GM18508 (cell line): Measurements from ENCODE around the gene TMF1.

ENCODE experiments used
- ATAC-seq: cut with Tn5 transposase; IDR thresholded peaks from one replicate; pipeline ENCODE4 v1.9.1; 2021; ENCODE audit warnings: moderate number of reproducible peaks; ENCODE audit not compliant: insufficient read depth, unreplicated experiment

The TMF1 gene

DNA sequence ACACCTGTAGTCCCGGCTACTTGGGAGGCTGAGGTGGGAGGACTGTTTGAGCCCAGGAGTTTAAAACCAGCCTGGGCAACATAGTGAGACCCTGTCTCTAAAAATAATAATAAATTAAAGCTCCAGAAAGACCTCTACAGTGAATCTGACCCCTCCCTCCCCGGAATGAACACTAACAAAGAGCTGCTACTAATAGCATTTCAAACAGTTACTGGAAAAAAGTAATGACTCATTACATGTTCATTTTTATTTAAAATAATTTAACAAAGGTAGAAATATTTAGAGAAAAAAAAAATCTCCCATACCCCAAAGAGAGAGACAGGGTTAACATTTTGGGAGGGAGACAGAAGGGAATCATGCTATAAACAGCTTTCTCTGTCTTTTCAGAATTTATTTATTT is 30.2 kb upstream of the TMF1 start:
- ATAC-seq: no peak

DNA sequence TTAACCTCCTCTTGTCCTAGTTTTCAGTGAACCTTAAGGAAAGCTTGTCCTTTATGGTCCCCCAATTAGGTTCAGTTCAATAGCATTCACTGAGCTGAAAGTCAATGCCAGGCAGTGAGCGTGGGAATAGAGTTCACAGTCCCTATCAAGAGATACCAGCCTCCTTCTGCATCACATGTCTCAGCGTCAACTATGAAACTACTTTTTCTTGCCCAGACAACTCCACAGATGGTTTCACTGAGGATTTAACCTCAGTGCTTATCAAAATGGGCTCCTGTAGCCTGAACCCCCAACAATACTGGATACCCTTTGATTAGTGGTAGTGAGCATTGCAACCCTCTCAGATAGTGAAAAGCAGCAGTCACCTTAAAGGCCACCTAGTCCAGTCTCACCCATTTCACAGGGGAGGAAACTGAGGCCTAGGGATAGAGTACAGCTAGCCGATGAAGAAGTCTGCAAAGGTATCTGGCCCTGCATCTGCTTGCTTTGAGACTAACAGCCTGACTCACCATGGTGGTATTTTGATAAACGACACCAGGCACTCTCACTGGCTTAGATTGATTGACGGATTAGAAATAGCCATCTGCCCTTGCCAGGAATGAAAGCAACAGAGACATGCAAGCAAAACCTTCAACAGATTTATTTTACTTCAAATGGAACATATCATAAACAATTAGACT is 29.6 kb upstream of the TMF1 start:
- no peak for ATAC-seq

DNA sequence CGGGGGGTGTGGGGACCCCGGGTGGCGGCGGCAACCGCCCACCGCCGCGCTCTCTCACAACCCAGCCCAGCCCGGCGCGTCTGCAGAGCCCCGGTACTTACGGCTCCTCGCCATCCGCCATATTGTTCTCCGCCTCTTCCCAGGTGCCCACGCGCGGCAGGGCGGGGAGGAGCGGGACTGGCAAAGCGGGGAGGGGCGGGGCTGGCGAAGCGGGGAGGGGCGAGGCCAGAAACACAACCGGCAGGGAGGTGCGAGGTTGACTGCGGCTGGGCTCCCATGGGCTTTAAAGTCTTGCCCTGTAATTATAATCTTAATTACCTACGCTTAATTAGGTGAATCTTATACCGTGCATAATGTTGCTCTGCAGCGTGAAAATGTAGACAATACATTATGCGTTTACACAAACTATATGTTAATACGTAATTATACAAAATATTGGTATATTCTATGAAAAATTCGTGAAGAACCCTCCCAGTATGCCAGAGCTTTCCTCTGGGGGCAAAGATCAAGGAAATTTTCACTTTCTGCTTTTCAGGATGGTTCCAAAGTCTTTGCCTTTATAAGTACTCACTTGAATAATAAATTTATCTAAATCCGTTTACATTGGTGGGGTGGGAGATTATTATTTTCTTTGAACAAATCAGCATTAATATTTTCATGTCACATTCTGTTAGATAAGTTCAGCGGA is 28.2 kb upstream of the TMF1 start, which contains the start of gene UBA3:
Gene UBA3 (minus strand): TSS at position 133 of the 688 bp plus-strand sequence. CDS start 12 bp downstream, at position 121.
- ATAC-seq: peak; percentile 23

DNA sequence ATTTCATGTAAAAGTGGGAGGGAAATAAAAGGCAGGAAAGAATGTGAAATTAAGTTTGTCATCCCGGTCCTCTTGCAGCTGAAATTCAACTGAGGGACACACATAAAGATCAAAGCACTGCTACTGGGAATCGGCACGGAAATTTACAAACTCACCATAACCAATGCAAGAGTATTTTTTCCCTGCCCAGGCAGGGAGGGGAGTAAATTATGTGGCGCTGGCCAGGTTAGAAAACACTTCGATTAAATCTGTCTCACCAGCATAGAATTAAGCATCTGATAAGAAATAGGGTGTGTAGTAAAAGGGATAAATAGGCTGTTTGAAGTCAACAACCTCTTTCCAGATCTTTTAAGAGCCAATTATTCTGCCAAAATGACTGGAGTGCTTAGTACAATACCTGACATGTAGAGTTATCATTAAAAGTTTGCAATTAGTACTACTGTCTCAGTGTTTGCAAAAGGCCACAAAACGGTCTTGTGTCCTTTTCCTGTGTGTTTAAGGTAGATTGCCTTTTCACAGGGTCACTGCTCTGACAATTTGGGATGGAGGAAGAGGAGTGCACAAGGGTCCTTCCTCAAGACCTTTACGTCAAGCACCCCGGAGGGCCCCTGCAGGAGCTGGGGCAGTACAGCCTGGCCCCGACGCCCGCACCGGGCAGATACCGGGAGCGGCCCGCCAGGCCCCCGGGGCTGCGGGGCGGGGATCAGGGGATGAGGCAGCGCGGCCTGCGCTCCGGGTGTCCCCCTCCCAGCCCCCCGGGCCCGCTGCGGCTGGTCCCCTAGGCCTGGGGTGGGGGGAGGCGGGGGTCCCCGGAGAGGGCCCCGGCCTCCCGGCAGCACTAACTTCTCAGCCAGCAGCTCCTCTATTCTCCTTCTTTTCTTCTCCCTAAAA is 27.4 kb upstream of the TMF1 start:
- peak; percentile 0 for ATAC-seq

DNA sequence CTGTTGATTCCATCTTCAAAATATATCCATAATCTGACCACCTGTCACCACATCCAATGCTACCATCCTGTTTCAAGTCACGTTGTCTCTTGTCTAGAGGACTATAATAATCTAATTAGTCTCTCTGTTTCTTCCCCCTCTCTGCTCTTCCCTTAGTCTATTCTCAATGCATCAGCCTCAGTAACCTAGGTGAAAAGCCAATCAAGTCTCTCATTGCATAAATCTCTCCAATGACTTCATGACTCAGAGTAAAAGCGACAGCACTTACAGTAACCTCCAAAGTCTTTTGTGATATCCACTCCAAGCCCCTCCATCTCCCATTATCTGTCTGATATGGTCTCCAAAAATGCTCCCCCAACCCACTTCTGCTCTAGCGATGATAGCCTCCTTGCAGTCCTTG is 20.8 kb upstream of the TMF1 start:
- ATAC-seq: no peak

DNA sequence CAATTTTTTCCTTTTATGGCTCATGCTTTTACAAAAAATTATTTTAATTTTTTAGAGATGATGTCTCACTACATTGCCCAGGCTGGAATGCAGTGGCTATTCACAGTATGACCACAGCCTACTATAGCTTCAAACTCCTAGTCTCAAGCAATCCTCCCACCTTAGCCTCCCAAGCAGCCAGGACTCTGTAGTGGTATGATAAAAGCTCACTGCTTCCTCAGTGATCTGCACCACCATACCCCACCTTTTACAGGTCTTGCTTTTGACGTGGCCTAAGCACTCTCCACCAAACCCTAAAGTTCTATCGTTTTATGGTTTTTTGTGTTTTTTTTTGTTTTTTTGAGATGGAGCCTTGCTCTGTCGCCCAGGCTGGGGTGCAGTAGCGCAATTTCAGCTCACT is 14.0 kb upstream of the TMF1 start:
- no peak for ATAC-seq

DNA sequence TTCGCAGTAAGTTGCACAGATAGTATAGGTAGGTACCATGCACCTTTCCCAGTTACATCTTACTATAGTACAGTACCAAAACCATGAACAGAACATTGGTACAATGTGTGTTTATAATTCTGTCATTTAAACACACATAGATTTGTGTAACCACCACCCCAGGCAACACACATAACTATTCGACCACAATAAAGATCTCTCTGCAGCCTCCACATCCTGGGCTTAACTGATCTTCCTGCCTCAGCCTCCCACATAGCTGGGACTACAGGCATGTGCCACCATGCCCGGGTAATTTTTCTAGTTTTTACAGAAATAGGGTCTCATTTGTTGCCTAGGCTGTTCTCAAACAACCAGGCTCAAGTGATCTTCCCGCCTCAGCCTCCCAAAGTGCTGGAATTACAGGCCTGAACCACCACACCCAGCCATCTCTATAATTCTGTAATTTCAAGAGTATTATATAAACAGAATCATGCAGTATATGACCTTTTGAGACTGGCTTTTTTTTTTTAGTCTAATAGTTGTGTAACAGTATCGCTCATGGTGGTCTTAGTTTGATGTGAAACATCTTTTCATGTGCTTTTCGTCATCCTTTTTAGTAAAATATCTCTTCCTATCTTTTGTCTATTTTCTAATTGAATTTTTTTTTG is 13.3 kb upstream of the TMF1 start:
- no peak for ATAC-seq

DNA sequence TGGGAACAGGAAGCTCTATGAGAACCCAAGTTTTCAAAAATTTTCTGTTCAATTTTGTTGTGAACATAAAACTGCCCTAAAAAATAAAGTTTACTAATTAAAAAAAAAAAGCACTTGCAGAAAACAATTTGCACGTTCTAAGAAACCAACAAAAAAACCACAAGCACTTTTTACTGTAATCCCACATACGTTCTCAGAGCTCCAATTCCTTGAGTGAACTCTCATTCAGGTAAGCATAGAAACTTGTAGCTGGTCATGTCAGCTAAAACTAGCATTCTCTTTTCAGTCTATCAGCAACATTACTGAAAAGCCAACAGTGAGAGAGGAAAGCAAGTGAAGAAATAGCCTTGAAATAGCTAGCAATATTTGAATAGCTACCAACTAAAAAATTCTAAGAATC is 11.5 kb upstream of the TMF1 start:
- ATAC-seq: no peak

DNA sequence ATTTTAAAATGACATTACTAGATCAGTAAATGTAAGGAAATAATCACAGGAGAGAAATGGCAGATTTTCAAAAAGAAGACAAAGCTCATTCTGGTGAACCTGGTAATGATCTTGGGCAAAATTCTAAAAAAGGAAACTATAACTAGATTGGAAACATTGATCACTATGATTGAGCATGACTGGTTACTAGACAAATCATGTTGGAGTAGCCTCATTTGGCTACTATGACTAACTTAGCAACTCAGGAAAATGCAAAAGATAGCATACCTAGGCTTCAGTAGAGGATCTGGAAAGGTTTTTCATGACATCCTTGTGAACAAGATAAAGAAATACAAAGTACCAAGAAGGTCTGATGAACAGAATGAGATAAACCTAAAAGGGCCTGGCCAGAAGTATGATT is 7.6 kb upstream of the TMF1 start:
- ATAC-seq: no peak

DNA sequence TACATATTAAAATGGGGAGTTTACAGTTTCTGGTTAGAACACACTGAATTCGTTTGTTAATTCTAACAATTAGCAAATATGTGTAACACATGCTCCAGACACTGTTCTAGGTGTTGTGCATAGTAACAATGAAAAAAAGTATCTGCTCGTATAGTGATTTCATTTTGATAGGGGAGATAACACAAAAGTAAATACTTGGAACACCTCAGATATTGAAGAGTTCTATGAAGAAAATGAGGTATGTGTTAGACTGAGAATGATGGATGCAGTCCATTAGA is 6.8 kb upstream of the TMF1 start:
- ATAC-seq: no peak

DNA sequence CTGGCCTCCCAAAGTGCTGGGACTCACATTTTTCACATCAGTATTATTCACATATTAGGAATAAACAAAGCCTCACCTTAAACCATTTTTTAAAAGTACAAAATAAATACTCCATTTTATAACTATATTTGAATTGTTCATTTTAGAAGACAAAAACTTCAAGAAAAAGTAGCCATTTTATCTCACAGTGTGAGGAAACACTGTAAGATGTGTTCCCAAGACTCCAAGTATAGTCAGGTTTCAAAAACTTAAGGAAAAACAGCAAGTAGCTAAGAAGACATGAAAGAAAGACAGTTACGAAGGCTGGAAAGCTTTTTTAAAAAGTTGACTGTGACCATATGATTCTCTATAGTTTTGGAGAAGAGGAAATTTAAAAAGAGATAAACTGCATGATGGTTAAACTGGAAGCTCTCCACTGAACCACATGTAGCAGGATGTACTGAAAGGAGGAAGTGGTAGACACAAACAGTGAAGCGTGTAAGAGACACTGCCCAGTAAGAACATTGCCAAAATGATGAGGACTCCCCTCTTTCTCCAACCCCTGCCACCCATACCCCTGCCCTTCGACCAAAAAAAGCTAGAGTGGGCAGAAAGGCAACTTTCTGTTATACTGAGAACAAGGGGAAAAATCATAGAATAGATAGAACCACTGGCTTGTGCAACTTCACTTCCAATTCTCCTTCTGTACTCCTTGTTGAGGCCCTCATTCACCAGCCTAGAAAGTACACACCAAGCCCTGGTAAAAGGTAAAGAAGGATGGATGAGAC is 6.2 kb upstream of the TMF1 start:
- ATAC-seq: peak; percentile 87

DNA sequence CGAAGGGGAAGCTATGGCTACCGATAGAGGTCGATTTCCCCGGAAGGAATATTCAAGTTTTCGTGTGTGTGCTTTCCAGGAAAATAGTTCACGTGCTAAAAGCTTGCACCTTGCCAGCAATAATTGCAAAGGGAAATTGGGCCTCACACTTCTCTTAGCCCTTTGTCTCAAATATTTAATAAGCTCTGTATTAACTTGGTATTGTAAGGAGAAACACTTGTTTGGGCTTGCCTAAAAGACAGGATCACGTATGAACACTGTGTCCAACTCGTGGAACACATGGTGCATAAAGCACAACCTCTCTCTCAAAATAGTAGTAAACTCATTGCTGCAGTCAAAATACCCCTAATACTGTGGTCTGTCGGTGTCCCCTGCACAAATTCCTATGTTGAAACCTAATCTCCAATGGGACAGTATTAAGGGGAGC is 352 bp upstream of the TMF1 start:
- no peak for ATAC-seq

DNA sequence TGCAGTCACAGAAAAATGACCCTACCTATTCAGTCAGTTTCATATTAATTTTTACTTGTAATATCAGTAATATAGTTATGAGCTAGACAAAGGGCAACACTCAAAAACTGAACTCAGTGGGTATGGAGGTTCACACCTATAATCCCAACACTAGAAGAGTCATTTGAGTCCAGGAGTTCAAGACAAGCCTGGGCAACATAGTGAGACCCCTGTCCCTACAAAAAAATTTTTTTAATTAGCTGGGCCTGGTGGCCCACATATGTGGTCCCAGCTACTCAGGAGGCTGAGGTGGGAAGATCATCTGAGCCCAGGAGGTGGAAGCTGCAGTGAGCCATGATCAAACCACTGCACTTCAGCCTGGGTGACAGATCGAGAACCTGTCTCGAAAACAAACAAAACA is 3.1 kb downstream of the TMF1 start:
- ATAC-seq: no peak

DNA sequence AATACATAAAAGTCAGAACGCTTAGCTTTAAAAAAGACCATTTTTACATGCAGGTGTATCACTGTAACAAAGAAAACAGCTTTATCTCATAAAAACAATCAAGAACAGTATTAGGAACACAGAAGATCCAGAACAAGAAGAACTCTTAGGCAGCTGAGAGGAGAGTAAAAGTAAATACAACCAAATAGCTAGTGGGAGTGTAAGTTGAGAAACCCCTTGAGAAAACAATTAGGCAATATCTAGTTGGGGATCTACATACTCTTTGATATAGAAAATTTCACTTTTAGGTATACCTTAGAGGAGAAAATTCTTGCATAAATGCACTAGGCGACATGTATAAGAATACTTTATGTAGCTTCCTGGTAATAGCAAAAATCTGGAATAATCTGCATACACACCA is 7.5 kb downstream of the TMF1 start:
- ATAC-seq: no peak

DNA sequence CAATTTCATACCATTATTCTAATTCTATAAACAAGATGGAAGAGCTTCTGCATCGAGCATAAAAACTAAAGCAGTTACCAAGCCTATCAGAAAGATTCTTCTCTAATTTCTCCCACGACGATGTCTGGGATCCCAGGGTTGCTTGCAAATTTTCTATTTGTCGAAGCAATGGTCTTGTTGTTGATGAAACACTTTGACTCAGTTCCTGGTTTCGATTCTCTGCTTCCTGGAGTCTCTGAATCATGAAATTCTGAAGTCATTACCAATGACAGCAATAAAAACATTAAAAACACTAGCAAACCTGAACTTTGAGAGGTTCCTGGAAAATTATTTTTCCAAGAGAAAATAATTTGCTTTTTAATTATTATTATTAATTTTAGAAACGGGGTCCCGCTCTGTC is 18.7 kb downstream of the TMF1 start:
- no peak for ATAC-seq

DNA sequence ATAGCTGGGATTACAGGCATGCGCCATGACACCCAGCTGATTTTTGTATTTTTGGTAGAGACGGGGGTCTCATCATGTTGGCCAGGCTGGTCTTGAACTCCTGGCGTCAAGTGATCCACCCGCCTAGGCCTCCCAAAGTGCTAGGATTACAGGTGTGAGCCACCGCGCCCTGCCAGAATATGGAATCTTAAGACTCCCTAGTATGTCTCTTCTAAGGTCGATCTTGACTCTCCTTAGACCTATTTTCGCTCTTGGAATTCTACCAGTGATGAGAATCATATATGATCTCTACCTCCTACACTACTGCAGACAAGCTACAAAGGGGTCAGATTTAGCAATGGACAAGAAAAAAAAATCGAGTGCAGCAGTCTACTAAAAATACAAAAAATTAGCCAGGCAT is 19.4 kb downstream of the TMF1 start:
- no peak for ATAC-seq

DNA sequence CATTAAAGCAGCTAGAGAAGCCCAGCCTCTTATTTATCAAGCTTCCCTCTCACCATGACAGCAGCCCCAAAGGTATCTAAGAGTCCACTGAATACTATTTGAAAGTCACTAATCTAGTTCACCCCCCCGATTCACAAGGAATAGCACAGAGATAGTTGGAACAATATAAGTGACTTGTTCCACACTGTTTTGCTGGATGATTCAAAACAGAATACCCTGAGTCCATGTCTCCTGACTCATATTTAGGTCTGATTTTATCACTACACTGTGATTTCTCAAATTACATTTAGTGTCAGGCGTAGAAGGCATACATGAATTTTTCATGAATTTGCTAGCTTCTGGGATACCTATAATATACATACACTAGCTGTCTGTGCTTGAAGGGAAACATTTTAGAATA is 20.0 kb downstream of the TMF1 start:
- ATAC-seq: no peak

DNA sequence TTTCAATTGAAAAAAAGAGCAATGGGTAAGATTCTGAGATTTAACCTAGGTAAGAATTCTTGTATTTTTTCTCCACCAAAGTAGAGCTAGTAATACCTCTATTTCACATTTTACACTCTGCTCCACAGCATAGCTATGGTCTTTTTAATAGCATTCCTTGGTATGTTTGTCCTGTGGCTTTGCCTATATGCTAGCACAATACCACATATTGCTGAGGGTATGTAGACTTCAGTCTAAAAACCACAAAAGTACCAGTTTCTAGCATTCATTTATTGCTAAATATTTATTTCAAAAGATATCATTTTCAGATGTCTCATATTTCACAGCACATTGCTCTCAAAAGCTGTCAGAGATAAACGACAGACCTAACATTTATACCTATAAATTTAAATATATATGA is 20.5 kb downstream of the TMF1 start:
- no peak for ATAC-seq

DNA sequence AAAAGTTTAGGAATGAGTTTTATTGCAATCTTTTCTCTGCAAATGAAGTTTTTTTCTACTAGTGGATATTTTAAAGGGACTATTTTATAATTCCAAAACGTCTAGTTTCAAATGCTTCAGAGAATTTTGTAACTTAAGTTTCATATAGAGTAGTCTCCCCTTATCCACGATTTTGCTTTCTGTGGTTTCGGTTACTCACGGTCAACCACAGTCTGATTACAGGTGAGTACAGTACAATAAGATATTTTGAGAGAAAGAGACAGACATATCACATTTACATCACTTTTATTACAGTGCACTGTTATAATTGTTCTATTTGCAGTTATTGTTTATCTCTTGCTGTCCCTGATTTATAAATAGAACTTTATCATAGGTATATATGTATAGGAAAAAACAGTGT is 31.3 kb downstream of the TMF1 start:
- ATAC-seq: no peak

DNA sequence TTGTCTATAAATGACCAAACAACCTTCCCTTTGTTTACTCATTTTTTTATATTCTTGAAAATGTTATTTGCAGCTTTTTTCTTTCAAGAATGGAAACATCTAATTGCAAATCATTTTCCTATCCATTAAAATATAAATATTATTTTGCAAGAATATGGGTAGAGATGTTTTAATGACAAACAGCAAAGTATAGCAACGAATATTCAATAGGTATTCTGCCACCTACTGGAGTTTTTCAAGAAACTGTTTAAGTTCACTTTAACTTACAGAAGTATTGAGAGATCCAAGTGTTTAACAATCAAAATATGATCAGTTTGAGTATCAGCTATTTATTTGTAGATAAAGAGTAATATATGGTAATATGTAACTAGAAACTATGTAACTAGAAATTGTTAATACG is 31.7 kb downstream of the TMF1 start:
- no peak for ATAC-seq
